H9 (cell line): ENCODE data around the gene TUBG1. TPM values are rescaled to one million over a fixed set of nuclear protein-coding genes. Genes with fewer than 3 reads are reported as not detected.

ENCODE experiments used
- DNase-seq: peaks from one replicate; pipeline ENCODE4 v3.0.0-alpha.2; 2017
- H2AFZ ChIP-seq: one replicate; pipeline ENCODE4 v1.6.1; 2013; ENCODE audit warnings: mild to moderate bottlenecking, low read length, control low read depth, moderate library complexity
- H2AK5ac ChIP-seq: 2 replicates; pipeline ENCODE4 v1.6.1; 2013; ENCODE audit warnings: low read length, control low read depth, mixed read lengths; ENCODE audit not compliant: insufficient read length
- H2BK120ac ChIP-seq: one replicate; pipeline ENCODE4 v1.6.1; 2013; ENCODE audit warnings: low read depth, mild to moderate bottlenecking, low read length, control low read depth, inconsistent platforms; ENCODE audit not compliant: poor library complexity, severe bottlenecking
- H2BK12ac ChIP-seq: 2 replicates; pipeline ENCODE4 v1.6.1; 2013; ENCODE audit warnings: low read length, control low read depth, mixed read lengths, low read depth; ENCODE audit not compliant: insufficient read length
- H2BK15ac ChIP-seq: 2 replicates; pipeline ENCODE4 v1.6.1; 2013; ENCODE audit warnings: low read depth, low read length, control low read depth
- H2BK20ac ChIP-seq: one replicate; pipeline ENCODE4 v1.6.1; 2013; ENCODE audit warnings: low read depth, mild to moderate bottlenecking, low read length, control low read depth, inconsistent platforms; ENCODE audit not compliant: poor library complexity, severe bottlenecking
- H2BK5ac ChIP-seq: 2 replicates; pipeline ENCODE4 v1.6.1; 2013; ENCODE audit warnings: low read length, control low read depth, mixed read lengths; ENCODE audit not compliant: insufficient read length
- H3K14ac ChIP-seq: 2 replicates; pipeline ENCODE4 v1.6.1; 2013; ENCODE audit warnings: low read length, control low read depth; ENCODE audit not compliant: insufficient read depth
- H3K18ac ChIP-seq: 2 replicates; pipeline ENCODE4 v1.6.1; 2013; ENCODE audit warnings: low read depth, mild to moderate bottlenecking, mixed read lengths, low read length, control low read depth; ENCODE audit not compliant: insufficient read length
- H3K23ac ChIP-seq: 2 replicates; pipeline ENCODE4 v1.6.1; 2013; ENCODE audit warnings: low read length, control low read depth, mixed read lengths, low read depth; ENCODE audit not compliant: insufficient read length
- H3K23me2 ChIP-seq: 2 replicates; pipeline ENCODE4 v1.6.1; 2013; ENCODE audit warnings: low read depth, mild to moderate bottlenecking, mixed read lengths, low read length, control low read depth; ENCODE audit not compliant: insufficient read length, poor library complexity, severe bottlenecking
- H3K27ac ChIP-seq: 2 replicates; pipeline ENCODE4 v1.5.1; 2013; ENCODE audit warnings: low read length, control low read depth, mixed read lengths, low read depth; ENCODE audit not compliant: insufficient read length
- H3K27me3 ChIP-seq: 2 replicates; pipeline ENCODE4 v1.6.1; 2013; ENCODE audit warnings: low read length, control low read depth, inconsistent platforms; ENCODE audit not compliant: insufficient read depth
- H3K4ac ChIP-seq: 2 replicates; pipeline ENCODE4 v1.6.1; 2013; ENCODE audit warnings: low read depth, mild to moderate bottlenecking, control low read depth, inconsistent platforms, low read length, moderate library complexity
- H3K4me1 ChIP-seq: 2 replicates; pipeline ENCODE4 v1.6.1; 2013; ENCODE audit warnings: low read length, control low read depth, inconsistent platforms; ENCODE audit not compliant: insufficient read depth
- H3K4me2 ChIP-seq: 2 replicates; pipeline ENCODE4 v1.6.1; 2013; ENCODE audit warnings: low read length, control low read depth, mixed read lengths; ENCODE audit not compliant: insufficient read length, insufficient read depth
- H3K56ac ChIP-seq: 2 replicates; pipeline ENCODE4 v1.6.1; 2013; ENCODE audit warnings: low read depth, mild to moderate bottlenecking, mixed read lengths, low read length, control low read depth; ENCODE audit not compliant: insufficient read length
- H3K79me1 ChIP-seq: 2 replicates; pipeline ENCODE4 v1.6.1; 2013; ENCODE audit warnings: low read depth, mild to moderate bottlenecking, moderate library complexity, low read length, control low read depth, inconsistent platforms; ENCODE audit not compliant: insufficient read depth, poor library complexity, severe bottlenecking
- H3K79me2 ChIP-seq: 2 replicates; pipeline ENCODE4 v1.6.1; 2013; ENCODE audit warnings: low read length, control low read depth, inconsistent platforms; ENCODE audit not compliant: insufficient read depth
- H3K9ac ChIP-seq: 2 replicates; pipeline ENCODE4 v1.6.1; 2013; ENCODE audit warnings: low read length, control low read depth, mixed read lengths; ENCODE audit not compliant: insufficient read length; ENCODE audit errors: extremely low read depth
- H3K9me3 ChIP-seq: one replicate; pipeline ENCODE4 v1.6.1; 2013; ENCODE audit warnings: low read depth, low read length, inconsistent platforms; ENCODE audit not compliant: control insufficient read depth
- H3T11ph ChIP-seq: one replicate; pipeline ENCODE4 v1.6.1; 2013; ENCODE audit warnings: mild to moderate bottlenecking, low read length, control low read depth, inconsistent platforms
- H4K20me1 ChIP-seq: one replicate; pipeline ENCODE4 v1.6.1; 2013; ENCODE audit not compliant: control insufficient read depth, insufficient read length, insufficient read depth
- H4K5ac ChIP-seq: 2 replicates; pipeline ENCODE4 v1.6.1; 2013; ENCODE audit warnings: low read depth, mild to moderate bottlenecking, mixed read lengths, low read length, control low read depth; ENCODE audit not compliant: insufficient read length
- H4K8ac ChIP-seq: replicated peaks from 2 replicates; pipeline ENCODE4 v1.6.1; 2013; ENCODE audit warnings: low read length, control low read depth, mixed read lengths, low read depth; ENCODE audit not compliant: insufficient read length
- H4K91ac ChIP-seq: 2 replicates; pipeline ENCODE4 v1.6.1; 2013; ENCODE audit warnings: low read depth, mild to moderate bottlenecking, moderate library complexity, mixed read lengths, low read length, control low read depth; ENCODE audit not compliant: insufficient read length
- H3K27ac Mint-ChIP-seq, 3 experiments: 2 replicates in 2 of 3; 3 replicates in 1 of 3; pipeline ENCODE4 v1.8.0; 2020 to 2021; ENCODE audit warnings: mixed read lengths in 3 of 3, mild to moderate bottlenecking in 1 of 3, moderate library complexity in 1 of 3
- H3K27me3 Mint-ChIP-seq: 2 replicates; pipeline ENCODE4 v1.8.0; 2021; ENCODE audit warnings: low read depth, mild to moderate bottlenecking, moderate library complexity, mixed read lengths
- H3K36me3 Mint-ChIP-seq, 3 experiments: 2 replicates in 2 of 3; 3 replicates in 1 of 3; pipeline ENCODE4 v1.8.0; 2020 to 2021; ENCODE audit warnings: low read depth in 3 of 3, mixed read lengths in 3 of 3; ENCODE audit not compliant: insufficient read depth in 1 of 3
- H3K4me1 Mint-ChIP-seq, 2 experiments: 2 replicates each; pipeline ENCODE4 v1.8.0; 2020; ENCODE audit warnings: mixed read lengths in 2 of 2
- H3K4me3 Mint-ChIP-seq, 2 experiments: 2 replicates in 1 of 2; 3 replicates in 1 of 2; pipeline ENCODE4 v1.8.0; 2020 to 2021; ENCODE audit warnings: mild to moderate bottlenecking in 2 of 2, mixed read lengths in 2 of 2, moderate library complexity in 1 of 2
- H3K9me3 Mint-ChIP-seq, 2 experiments: 2 replicates in 1 of 2; 3 replicates in 1 of 2; pipeline ENCODE4 v1.8.0; 2020; ENCODE audit warnings: mild to moderate bottlenecking in 2 of 2, mixed read lengths in 2 of 2, moderate library complexity in 1 of 2
- CTCF ChIP-seq: fragments of 200-600 bp; sonication (generic); conservative IDR thresholded peaks from 3 replicates; pipeline ENCODE4 v1.8.0; 2021; ENCODE audit warnings: antibody characterized with exemption, mild to moderate bottlenecking
- WGBS: extraction: QIAGEN DNeasy Blood & Tissue Kit; methylation state at CpG from one replicate; pipeline ENCODE4 v1.1.7; 2013; ENCODE audit warnings: missing lambda C conversion rate, low lambda C conversion rate, mixed read lengths; ENCODE audit not compliant: insufficient read length; ENCODE audit errors: extremely low coverage; 5-methylcytosine and 5-hydroxymethylcytosine counted together
- total RNA-seq: library from RNA; stranded (reverse); gene quantifications from 2 replicates; pipeline ENCODE4 v1.2.1, GENCODE V29; 2021

The TUBG1 gene
- total RNA-seq, 1 experiment from 2014 or later: 122 TPM

DNA sequence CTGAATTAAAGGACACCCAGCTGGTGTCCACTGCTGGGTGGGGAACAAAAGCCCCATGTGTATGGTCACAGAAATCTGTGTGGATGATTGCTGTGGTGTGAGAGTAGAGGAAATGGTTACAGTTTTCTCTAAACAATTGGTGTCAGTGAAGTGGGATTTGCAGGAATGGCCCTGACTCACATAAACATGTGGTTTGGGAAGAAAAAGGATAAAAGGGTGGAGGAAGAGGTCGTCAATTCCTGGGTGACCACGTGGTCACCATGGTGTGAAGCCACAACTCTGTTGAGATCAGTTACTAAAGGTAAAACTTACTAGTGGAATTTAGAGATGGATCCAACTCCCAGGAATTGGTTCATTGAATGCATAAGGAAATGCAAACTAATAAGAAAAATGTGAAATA is 46.0 kb downstream of the TUBG1 start:
- no peak overlapping the region for H3K9ac ChIP-seq
- H3K18ac ChIP-seq: no peak overlapping the region
- no peak overlapping the region for H3T11ph ChIP-seq
- WGBS: no CpG with 5 or more reads among the region's 2 CpGs
- H2BK12ac ChIP-seq: no peak overlapping the region
- H2BK20ac ChIP-seq: no peak overlapping the region
- H4K5ac ChIP-seq: no peak overlapping the region
- no peaks in the 10 kb centered on the region for H3K27me3 ChIP-seq
- peaks cover 10% of the 10 kb centered on the region for H3K23me2 ChIP-seq
- no peak overlapping the region for H3K27ac ChIP-seq
- H4K8ac ChIP-seq: no peak overlapping the region
- no peak overlapping the region for H2BK15ac ChIP-seq
- no peaks in the 10 kb centered on the region for H3K79me2 ChIP-seq
- no peak overlapping the region for H2BK5ac ChIP-seq
- Mint-ChIP-seq H3K27ac (peak overlapping the region in 1 of 3 experiments; percentile 7; a peak in 1 of 7 replicates), H3K9me3 (peaks cover 0 to 6% of the 10 kb centered on the region in 2 experiments; a peak in 2 of 5 replicates), H3K36me3 (peaks cover 2 to 8% (median 3%) of the 10 kb centered on the region in 3 experiments; a peak in 5 of 7 replicates), H3K27me3 (peaks cover 6% of the 10 kb centered on the region), H3K4me1 (peaks cover 15 to 24% of the 10 kb centered on the region in 2 experiments), H3K4me3 (no peak overlapping the region)
- H2AFZ ChIP-seq: no peak overlapping the region
- no peaks in the 10 kb centered on the region for H3K9me3 ChIP-seq
- no peak overlapping the region for H2AK5ac ChIP-seq
- H3K4ac ChIP-seq: no peak overlapping the region
- no peak for TF ChIP-seq CTCF
- no peak overlapping the region for H3K14ac ChIP-seq
- no peak overlapping the region for H3K56ac ChIP-seq
- no peak overlapping the region for H4K91ac ChIP-seq
- H3K79me1 ChIP-seq: no peaks in the 10 kb centered on the region
- no peaks in the 10 kb centered on the region for H4K20me1 ChIP-seq
- H3K4me1 ChIP-seq: no peaks in the 10 kb centered on the region; the same call in 1 of the 2 replicates
- H3K23ac ChIP-seq: no peak overlapping the region
- H3K4me2 ChIP-seq: no peak overlapping the region
- DNase-seq: no peak
- H2BK120ac ChIP-seq: no peak overlapping the region
